Activated B cell treated with CpG ODN at 0.5 μM for 24 hours (primary cell): ENCODE data around the gene MYZAP. TPM values are rescaled to one million over a fixed set of nuclear protein-coding genes. Genes with fewer than 3 reads are reported as not detected.

Source experiments
- ATAC-seq: fragments of 200-7000 bp; cut with Tn5 transposase; one replicate; pipeline ENCODE4 v1.10.0; 2021; ENCODE audit warnings: low read depth, mild to moderate bottlenecking, moderate library complexity
- CTCF ChIA-PET: fragments of 350-600 bp; sonication (Branson Sonifier 250); formaldehyde crosslinking; loops from one replicate; lab custom pipeline; 2021; ENCODE audit warnings: antibody characterized with exemption; lab: Charles Lee
- POLR2A ChIA-PET: fragments of 350-600 bp; sonication (Branson Sonifier 250); formaldehyde crosslinking; loops from one replicate; lab custom pipeline; 2021; ENCODE audit warnings: antibody characterized with exemption; lab: Charles Lee
- DNase-seq: peaks from one replicate; pipeline ENCODE4 v3.0.0; 2022
- H3K27ac Mint-ChIP-seq: one replicate; pipeline ENCODE4 v1.8.0; 2020; ENCODE audit warnings: mixed read lengths
- H3K27me3 Mint-ChIP-seq: one replicate; pipeline ENCODE4 v1.8.0; 2021; ENCODE audit warnings: mixed read lengths
- H3K36me3 Mint-ChIP-seq: one replicate; pipeline ENCODE4 v1.8.0; 2021; ENCODE audit warnings: low read depth, mixed read lengths
- H3K4me1 Mint-ChIP-seq: one replicate; pipeline ENCODE4 v1.8.0; 2021; ENCODE audit warnings: mixed read lengths
- H3K4me3 Mint-ChIP-seq: one replicate; pipeline ENCODE4 v1.8.0; 2020; ENCODE audit warnings: mild to moderate bottlenecking, mixed read lengths
- H3K9me3 Mint-ChIP-seq: one replicate; pipeline ENCODE4 v1.8.0; 2020; ENCODE audit warnings: mixed read lengths
- intact Hi-C: fragments of 100-400 bp; cut with micrococcal nuclease; formaldehyde crosslinking; loops from one replicate; pipeline ENCODE4 v1.15.1; 2024
- total RNA-seq: library from RNA; stranded (reverse); gene quantifications from 2 replicates; pipeline ENCODE4 v1.2.3, GENCODE V29; 2022
- TF ChIP-seq, protein P1 (sequence below): fragments of 200-600 bp; IDR thresholded peaks from one replicate; pipeline ENCODE4 v1.8.0; 2022; ENCODE audit warnings: antibody characterized with exemption, mild to moderate bottlenecking

The MYZAP gene
- total RNA-seq, 1 donor from 2014 or later = 1.00 TPM

DNA sequence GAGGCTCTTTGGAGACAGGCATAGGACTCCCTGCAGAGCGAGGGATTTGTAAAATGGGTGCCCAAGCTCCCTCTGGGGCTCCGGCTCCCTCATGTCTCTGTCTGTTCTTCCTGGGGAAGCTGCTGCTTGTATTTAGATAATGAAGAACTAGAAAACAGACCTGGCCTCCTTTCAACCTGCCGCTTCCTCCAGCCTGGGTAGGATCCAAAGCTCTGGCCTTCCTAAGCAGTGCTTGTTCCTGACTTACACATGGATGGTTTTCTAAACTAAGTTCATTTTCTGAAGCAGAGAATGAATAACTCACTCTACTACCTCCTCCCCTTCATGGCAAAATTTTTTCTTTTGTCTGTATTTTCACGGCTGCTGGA is 36.9 kb upstream of the MYZAP start:
- no peak overlapping the region for H3K27ac Mint-ChIP-seq
- TF ChIP-seq, protein P1, sequence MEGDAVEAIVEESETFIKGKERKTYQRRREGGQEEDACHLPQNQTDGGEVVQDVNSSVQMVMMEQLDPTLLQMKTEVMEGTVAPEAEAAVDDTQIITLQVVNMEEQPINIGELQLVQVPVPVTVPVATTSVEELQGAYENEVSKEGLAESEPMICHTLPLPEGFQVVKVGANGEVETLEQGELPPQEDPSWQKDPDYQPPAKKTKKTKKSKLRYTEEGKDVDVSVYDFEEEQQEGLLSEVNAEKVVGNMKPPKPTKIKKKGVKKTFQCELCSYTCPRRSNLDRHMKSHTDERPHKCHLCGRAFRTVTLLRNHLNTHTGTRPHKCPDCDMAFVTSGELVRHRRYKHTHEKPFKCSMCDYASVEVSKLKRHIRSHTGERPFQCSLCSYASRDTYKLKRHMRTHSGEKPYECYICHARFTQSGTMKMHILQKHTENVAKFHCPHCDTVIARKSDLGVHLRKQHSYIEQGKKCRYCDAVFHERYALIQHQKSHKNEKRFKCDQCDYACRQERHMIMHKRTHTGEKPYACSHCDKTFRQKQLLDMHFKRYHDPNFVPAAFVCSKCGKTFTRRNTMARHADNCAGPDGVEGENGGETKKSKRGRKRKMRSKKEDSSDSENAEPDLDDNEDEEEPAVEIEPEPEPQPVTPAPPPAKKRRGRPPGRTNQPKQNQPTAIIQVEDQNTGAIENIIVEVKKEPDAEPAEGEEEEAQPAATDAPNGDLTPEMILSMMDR = no peak
- H3K4me1 Mint-ChIP-seq = peaks cover under 1% of the 10 kb centered on the region
- intact Hi-C loops = no loop called here
- no peaks in the 10 kb centered on the region for H3K36me3 Mint-ChIP-seq
- no peak overlapping the region for H3K4me3 Mint-ChIP-seq
- peaks cover 6% of the 10 kb centered on the region for H3K27me3 Mint-ChIP-seq
- DNase-seq (no peak), ATAC-seq (no peak)
- H3K9me3 Mint-ChIP-seq = no peaks in the 10 kb centered on the region
- POLR2A ChIA-PET = no interaction called here
- CTCF ChIA-PET = interaction anchor here (1.4 kb wide), 1 partner anchor 306 kb away, joined by 4 read pairs; no protein-coding TSS in a partner anchor

DNA sequence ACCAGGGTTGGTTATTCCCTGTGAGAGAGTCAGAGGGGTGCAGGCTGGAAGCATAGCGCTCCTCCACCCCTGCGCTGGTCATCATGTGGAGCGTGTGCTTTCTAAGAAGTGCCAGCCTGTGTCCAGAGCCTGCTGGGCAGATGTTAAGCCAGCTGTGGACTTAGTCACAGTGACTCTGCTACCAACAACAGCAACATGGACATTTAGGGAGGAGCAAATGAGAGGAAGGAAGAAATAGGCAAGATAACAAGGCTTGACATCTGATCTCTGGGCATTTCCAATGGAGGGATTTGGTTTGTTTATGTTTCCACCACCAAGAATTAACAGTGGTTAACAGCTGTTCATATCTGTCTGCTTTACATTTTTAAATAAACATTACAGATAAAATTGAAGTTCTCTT is 36.4 kb upstream of the MYZAP start:
- Mint-ChIP-seq H3K27me3 (peaks cover 6% of the 10 kb centered on the region), H3K9me3 (no peaks in the 10 kb centered on the region), H3K4me3 (no peak overlapping the region), H3K27ac (no peak overlapping the region), H3K4me1 (peaks cover 4% of the 10 kb centered on the region), H3K36me3 (no peaks in the 10 kb centered on the region)
- ChIA-PET CTCF (interaction anchor here (1.4 kb wide), 1 partner anchor 306 kb away, joined by 4 read pairs; no protein-coding TSS in a partner anchor), POLR2A (no interaction called here)
- TF ChIP-seq, protein P1 = no peak
- no peak for DNase-seq
- no peak for ATAC-seq
- intact Hi-C loops = no loop called here

DNA sequence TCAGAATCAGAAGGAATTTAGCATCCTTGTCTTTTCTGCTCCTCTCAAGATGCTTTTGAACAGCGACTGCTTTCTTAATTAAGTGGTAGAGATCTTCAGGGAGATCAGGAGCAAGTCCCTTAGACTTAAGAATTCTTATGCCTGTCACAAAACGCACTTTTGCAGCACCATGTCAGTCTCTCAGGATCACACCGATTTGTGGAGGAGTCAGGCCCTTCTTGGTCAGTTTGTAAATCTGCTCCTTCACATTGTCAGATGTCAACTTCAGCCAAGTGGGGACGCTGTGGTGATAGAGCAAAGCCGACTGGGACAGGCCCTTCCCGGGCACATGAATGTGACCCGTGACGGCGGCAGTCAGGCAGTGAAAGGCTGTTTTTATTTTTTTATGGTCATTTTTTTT is 35.7 kb upstream of the MYZAP start:
- no peaks in the 10 kb centered on the region for H3K9me3 Mint-ChIP-seq

DNA sequence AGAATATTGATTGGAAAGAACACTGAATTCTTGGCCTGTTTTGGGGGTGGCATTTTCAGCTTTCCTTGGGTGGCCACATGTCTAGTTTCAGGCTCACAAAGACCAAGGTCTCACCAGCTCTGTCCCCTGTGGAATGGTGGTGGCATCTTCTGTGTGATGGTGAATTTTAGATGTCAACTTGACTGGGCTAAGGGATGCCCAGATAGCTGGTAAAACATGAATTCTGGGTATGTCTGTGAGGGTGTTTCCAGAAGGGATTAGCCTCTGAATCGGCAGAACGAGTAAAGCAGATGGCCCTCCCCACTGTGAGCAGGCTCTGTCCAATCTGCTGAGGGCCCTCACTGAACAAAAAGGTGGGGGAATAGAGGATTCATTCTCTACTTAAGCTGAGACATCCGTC is 34.4 kb upstream of the MYZAP start:
- POLR2A ChIA-PET = no interaction called here
- CTCF ChIA-PET = interaction anchor here (1.4 kb wide), 1 partner anchor 297 kb away, joined by 4 read pairs; no protein-coding TSS in a partner anchor
- ATAC-seq (no peak), DNase-seq (no peak)
- Mint-ChIP-seq H3K4me1 (peaks cover 21% of the 10 kb centered on the region), H3K27ac (no peak overlapping the region), H3K27me3 (peaks cover 6% of the 10 kb centered on the region), H3K36me3 (no peaks in the 10 kb centered on the region), H3K9me3 (no peaks in the 10 kb centered on the region), H3K4me3 (no peak overlapping the region)
- intact Hi-C loops = no loop called here
- TF ChIP-seq, protein P1 = no peak

More for the DNA sequence above, 35.7 kb upstream of the MYZAP start:
- peaks cover 6% of the 10 kb centered on the region for H3K27me3 Mint-ChIP-seq
- peaks cover 11% of the 10 kb centered on the region for H3K4me1 Mint-ChIP-seq
- TF ChIP-seq, protein P1 = no peak
- H3K36me3 Mint-ChIP-seq = no peaks in the 10 kb centered on the region
- POLR2A ChIA-PET = no interaction called here
- intact Hi-C loops = no loop called here
- CTCF ChIA-PET = no interaction called here
- H3K4me3 Mint-ChIP-seq = no peak overlapping the region
- no peak for DNase-seq
- no peak overlapping the region for H3K27ac Mint-ChIP-seq
- no peak for ATAC-seq

DNA sequence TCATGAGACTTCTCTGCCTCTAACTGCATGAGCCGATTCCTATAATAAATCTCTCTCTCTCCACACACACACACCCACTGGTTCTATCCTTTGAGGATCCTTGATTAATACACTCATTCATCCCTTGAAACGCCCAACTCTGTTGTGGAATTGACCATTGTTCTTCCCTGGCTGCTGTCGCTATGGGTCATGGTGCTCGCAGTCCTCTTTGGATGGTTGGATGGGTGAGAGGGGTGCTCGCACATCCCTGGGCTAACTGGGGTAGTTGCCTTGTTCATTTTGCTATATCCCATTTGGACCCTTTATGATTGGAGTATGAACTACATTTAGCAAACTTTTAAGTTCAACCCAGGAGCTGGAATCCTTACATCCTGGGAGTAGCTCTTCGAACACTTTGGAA is 33.9 kb upstream of the MYZAP start:
- ATAC-seq = no peak
- DNase-seq = no peak
- intact Hi-C loops = no loop called here
- peaks cover 21% of the 10 kb centered on the region for H3K4me1 Mint-ChIP-seq
- H3K9me3 Mint-ChIP-seq = no peaks in the 10 kb centered on the region
- POLR2A ChIA-PET = no interaction called here
- TF ChIP-seq, protein P1 = no peak
- CTCF ChIA-PET = interaction anchor here (1.4 kb wide), 1 partner anchor 297 kb away, joined by 4 read pairs; no protein-coding TSS in a partner anchor
- H3K4me3 Mint-ChIP-seq = no peak overlapping the region
- H3K36me3 Mint-ChIP-seq = no peaks in the 10 kb centered on the region
- no peak overlapping the region for H3K27ac Mint-ChIP-seq
- peaks cover 6% of the 10 kb centered on the region for H3K27me3 Mint-ChIP-seq
